Body of pancreas (tissue), 4 donors: ENCODE data around the gene HTN1.
"Not testable (repeated sequence)": the region's sequence is repeated elsewhere in the genome, so short reads cannot be mapped to it uniquely, and the experiment has no call there.

Source experiments
- CTCF ChIP-seq, 7 experiments: fragments of 450-650 bp in 4 of 7; fragments of 200-600 bp in 3 of 7; sonication (generic) in 3 of 7; IDR thresholded peaks; one replicate each; pipeline ENCODE4 v1.5.1; 2016 to 2019; ENCODE audit warnings: antibody characterized with exemption in 7 of 7
- POLR2A ChIP-seq, 3 donors: fragments of 450-650 bp; IDR thresholded peaks; one replicate each; pipeline ENCODE4 v1.6.1; 2016; ENCODE audit warnings: antibody characterized with exemption in 3 of 3, mild to moderate bottlenecking in 2 of 3

GRCh38 chr4:70028159-70028558 lies 22.1 kb upstream of the HTN1 start, which contains the start of gene HTN3:
- TF ChIP-seq POLR2A, CTCF (IDR thresholded peaks at IDR 0.05): not testable (repeated sequence)
